ENCODE measurements around the gene SMOC1. TPM values are rescaled to one million over a fixed set of nuclear protein-coding genes. Genes with fewer than 3 reads are reported as not detected.

SMOC1 gene
- total and polyA plus RNA-seq, 9 of the 15 experiments (the other 6 are each of a cell fraction or from before 2014, with no cell fraction given) = 0.04 TPM; not detected in 8

DNA sequence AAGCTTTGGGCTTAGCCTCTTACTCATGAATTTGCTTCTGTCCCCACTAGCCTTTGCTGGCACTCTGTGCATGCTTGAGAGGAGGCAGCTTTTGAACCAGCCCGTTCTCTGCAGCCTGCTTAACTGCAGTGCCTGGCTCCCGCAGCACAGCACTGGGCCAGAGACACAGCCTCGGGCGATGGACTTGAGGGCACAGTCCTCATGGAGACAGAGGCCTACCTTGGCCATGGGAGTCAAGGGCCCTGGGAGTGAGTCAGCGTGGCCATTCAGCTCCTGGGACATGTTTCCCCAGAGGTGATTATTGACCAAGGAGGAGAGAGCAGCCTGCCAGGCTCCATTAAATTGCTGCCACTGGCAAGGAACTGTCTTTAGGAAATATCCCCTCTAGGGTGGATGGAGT lies 93.5 kb downstream of the SMOC1 start (continued):
- TF ChIP-seq, protein P1, sequence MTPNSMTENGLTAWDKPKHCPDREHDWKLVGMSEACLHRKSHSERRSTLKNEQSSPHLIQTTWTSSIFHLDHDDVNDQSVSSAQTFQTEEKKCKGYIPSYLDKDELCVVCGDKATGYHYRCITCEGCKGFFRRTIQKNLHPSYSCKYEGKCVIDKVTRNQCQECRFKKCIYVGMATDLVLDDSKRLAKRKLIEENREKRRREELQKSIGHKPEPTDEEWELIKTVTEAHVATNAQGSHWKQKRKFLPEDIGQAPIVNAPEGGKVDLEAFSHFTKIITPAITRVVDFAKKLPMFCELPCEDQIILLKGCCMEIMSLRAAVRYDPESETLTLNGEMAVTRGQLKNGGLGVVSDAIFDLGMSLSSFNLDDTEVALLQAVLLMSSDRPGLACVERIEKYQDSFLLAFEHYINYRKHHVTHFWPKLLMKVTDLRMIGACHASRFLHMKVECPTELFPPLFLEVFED (CRISPR knock-in tag; conservative IDR thresholded peaks at IDR 0.05) = no peak
- TF ChIP-seq, protein P2, sequence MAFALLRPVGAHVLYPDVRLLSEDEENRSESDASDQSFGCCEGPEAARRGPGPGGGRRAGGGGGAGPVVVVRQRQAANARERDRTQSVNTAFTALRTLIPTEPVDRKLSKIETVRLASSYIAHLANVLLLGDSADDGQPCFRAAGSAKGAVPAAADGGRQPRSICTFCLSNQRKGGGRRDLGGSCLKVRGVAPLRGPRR (CRISPR knock-in tag; IDR thresholded peaks at IDR 0.05) = no peak
- TF ChIP-seq CBX2 (IDR thresholded peaks at IDR 0.05; ENCODE audit: insufficient read depth, low read length, poor library complexity, severe bottlenecking) = no peak

DNA sequence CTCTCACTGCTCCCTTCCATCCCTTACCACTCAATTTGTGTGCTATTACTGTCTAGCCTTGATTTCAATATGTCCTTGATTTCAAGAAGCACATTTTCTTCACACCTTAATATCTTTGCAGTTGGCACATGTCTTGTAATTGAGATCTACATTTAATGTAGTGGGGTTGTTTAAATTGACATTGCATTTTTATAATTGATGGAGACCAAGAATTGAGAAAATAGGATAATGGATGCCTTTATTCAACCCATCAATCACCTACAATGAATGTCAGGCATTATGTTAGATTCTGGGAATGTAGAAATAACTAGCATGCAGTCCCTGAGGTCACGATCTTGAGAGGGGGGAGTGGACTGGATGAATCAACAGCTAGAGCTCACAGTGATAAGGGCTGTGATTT lies 94.6 kb downstream of the SMOC1 start:
- no peaks in the 10 kb centered on the region for H3K79me2 ChIP-seq (ENCODE audit: control insufficient read depth, insufficient read depth, low read length)
- TF ChIP-seq SMARCC2 (IDR thresholded peaks at IDR 0.05; ENCODE audit: low read depth) = no peak
- H4K20me1 ChIP-seq (replicated peaks; ENCODE audit: control insufficient read depth, insufficient read depth, low read length) = no peaks in the 10 kb centered on the region
- DNase-seq (ENCODE audit: extremely low read depth in 1 of 4, low spot score in 3 of 4) = no peak
- H3K27me3 ChIP-seq (ENCODE audit: control insufficient read depth in 2 of 2, insufficient read depth in 2 of 2, low read length in 2 of 2) = no peaks in the 10 kb centered on the region
- ChIA-PET POLR2A (interaction anchor here (0.8 kb wide), 1 partner anchor 14 kb away, joined by 3 read pairs; no protein-coding TSS in a partner anchor), CTCF (ENCODE audit: low intra/inter-chr PET ratio) (no interaction called here)
- no peaks in the 10 kb centered on the region for H3K4me1 ChIP-seq (replicated peaks in 1 of 2; ENCODE audit: control insufficient read depth in 2 of 2, insufficient read depth in 2 of 2, low read length in 2 of 2)
- no peaks in the 10 kb centered on the region for H3K9me3 ChIP-seq (replicated peaks; ENCODE audit: control insufficient read depth, insufficient read depth, low read depth, low read length)
- H3K36me3 ChIP-seq (ENCODE audit: control insufficient read depth, insufficient read depth, low read length) = no peaks in the 10 kb centered on the region
- no peak for FAIRE-seq
- no peak overlapping the region for H3K4me3 ChIP-seq
- H3K9me1 ChIP-seq (ENCODE audit: control insufficient read depth, insufficient read depth, low read length) = no peaks in the 10 kb centered on the region
- H3K4me2 ChIP-seq (ENCODE audit: insufficient read depth, low read length) = no peak overlapping the region
- no TSS peak for BruUV-seq (replicated peaks)
- H3K27ac ChIP-seq (ENCODE audit: extremely low read depth, low read depth, low read length) = no peak overlapping the region
- no peak overlapping the region for H2AFZ ChIP-seq (ENCODE audit: low read depth, low read length)
- in situ Hi-C loops (cut with MboI) (no loop called here), intact Hi-C loops (cut with micrococcal nuclease) (no loop called here)
- WGBS (ENCODE audit: insufficient coverage, low coverage, missing lambda C conversion rate) = 0% methylated on average over 1 of the region's 1 CpG
- H3K9ac ChIP-seq (ENCODE audit: insufficient read depth in 1 of 2, low read depth in 2 of 2, low read length in 2 of 2) = no peak overlapping the region
- no peak for ATAC-seq
